Epithelial cell of esophagus (primary cell): ENCODE results near the gene UQCRH.
"Not testable (repeated sequence)": the region's sequence is repeated elsewhere in the genome, so short reads cannot be mapped to it uniquely, and the experiment has no call there.

Experiments used
- DNase-seq: peaks from one replicate; pipeline ENCODE4 v3.0.0; 2010; ENCODE audit warnings: low read depth
- H3K4me3 ChIP-seq: 2 replicates; pipeline ENCODE4 v1.5.1; 2011; ENCODE audit warnings: mild to moderate bottlenecking, low read length, control low read depth
- TF ChIP-seq, protein P1 (sequence below): IDR thresholded peaks from 2 replicates; pipeline ENCODE4 v1.5.1; 2011; ENCODE audit warnings: low read depth, mild to moderate bottlenecking, low read length, control low read depth, inconsistent platforms; ENCODE audit not compliant: insufficient read depth; ENCODE audit errors: missing control alignments

UQCRH gene

DNA sequence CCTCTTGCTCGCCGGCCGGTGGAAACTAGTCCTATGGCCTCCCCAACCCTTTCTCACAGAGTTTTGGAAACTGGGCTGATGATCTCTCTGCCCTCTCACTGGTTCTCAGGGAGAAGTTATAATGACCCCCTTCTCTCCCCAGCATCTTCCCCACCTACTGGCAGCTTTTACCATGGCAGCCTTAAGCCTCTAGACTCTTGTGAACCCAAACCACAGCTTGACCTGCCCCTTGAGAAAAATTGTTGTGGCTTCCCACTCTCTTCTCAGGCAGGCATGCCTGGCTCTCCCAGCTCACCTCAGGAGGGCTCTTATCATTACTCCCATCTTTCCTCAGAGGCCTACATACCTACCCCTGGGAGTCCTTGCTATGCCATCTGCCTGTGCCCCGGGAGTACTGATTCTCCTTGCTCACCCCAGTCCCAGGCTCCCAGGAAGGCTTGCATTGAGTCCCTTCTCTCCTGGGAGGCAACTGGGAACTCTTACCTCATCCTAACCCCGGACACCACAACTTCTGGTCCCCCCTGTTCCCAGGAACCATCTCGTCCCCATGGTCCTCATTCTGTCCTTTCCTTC lies 38.7 kb downstream of the UQCRH start:
- no peak overlapping the region for H3K4me3 ChIP-seq
- DNase-seq, result peak; percentile 10
- TF ChIP-seq, protein P1, sequence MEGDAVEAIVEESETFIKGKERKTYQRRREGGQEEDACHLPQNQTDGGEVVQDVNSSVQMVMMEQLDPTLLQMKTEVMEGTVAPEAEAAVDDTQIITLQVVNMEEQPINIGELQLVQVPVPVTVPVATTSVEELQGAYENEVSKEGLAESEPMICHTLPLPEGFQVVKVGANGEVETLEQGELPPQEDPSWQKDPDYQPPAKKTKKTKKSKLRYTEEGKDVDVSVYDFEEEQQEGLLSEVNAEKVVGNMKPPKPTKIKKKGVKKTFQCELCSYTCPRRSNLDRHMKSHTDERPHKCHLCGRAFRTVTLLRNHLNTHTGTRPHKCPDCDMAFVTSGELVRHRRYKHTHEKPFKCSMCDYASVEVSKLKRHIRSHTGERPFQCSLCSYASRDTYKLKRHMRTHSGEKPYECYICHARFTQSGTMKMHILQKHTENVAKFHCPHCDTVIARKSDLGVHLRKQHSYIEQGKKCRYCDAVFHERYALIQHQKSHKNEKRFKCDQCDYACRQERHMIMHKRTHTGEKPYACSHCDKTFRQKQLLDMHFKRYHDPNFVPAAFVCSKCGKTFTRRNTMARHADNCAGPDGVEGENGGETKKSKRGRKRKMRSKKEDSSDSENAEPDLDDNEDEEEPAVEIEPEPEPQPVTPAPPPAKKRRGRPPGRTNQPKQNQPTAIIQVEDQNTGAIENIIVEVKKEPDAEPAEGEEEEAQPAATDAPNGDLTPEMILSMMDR, result peak; percentile 38

DNA sequence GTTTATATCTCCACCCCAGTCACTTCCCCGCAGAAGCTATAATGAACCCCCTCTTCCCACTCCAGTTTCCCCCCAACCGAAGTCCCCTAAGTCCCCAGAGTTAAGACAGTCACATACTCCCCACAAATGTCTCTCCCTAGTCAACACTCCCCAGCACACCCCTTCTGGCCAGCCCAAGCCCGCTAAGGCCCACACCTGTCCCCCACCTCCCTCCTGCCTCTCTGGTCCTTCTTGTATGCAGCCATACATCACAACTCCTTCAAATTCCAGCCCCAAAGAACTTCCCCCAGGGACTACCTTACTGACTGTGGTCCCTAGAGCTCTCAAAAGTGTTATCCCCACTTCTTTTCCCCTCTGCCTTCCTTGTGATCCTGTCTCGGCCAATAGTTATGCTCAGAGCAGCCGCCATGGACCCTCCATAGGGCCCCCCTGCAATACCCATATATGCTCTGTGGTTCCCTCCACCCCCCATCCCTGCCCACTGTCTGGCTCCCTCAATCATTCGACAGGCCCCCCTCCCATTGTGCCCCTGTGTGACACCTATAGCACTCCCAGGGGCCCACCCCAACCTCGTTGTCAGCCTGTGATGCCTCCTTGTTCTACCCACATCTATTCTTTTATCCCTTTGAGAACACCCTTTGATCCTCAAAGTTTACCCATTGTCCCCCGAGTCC lies 39.3 kb downstream of the UQCRH start:
- H3K4me3 ChIP-seq, result no peak overlapping the region
- no peak for DNase-seq
- TF ChIP-seq, protein P1, result no peak

DNA sequence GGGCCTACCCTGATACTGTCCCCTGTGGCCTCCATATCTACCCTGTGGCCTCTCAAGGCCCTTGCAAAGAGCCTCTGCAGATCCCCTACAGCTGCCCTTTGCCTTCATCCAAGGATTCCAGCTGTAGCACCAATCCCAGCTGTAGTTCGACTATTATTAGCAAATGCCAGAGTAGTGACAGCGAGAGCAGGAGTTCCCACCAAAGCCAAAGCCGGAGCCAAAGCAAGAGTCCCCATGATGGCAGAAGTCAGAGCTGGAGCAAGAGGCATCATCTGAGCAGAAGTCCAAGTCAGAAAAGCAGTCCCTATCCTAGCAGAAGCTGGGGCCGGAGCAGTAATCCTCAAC lies 39.8 kb downstream of the UQCRH start:
- DNase-seq, result no peak
- no peak overlapping the region for H3K4me3 ChIP-seq
- TF ChIP-seq, protein P1, result no peak

DNA sequence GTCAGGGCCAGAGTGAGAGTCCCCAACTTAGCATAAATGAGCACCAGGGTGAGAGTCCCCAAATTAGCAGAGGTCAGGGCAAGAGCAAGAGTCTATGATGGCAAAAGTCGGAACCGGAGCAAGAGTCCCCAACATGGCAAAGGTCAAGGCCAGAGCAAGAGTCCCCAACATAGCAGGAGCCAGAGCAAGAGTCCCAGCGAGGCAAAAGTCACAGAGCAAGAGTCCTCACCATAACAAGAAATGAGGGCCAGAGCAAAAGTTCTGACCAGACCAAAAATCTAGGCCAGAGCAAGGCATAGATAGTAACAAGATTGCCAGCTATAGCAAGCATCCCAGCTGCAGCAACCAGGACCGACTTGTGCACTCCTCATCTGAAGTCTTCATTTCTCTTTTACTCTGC lies 40.2 kb downstream of the UQCRH start:
- no peak for DNase-seq
- no peak overlapping the region for H3K4me3 ChIP-seq
- TF ChIP-seq, protein P1, result no peak

DNA sequence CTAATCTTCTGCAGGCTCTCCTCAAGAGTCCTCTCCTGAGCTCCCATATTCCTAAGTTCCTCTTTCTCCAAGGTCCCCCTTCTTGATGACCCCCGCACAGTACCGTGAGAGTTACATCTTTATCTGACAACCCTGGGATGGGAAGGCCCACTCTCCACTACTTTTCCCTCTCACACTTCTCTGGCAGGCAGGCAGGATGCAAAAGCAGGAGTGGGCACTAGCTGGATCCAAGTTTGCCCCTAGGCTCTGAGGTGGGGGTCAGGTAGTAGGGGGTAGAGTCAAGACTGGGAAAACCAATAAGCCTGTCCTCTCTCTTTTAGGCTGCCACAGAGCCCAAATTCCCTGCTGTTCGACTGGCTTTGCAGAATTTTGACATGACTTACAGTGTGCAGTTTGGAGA lies 41.0 kb downstream of the UQCRH start:
- no peak overlapping the region for H3K4me3 ChIP-seq
- TF ChIP-seq, protein P1, result no peak
- DNase-seq, result no peak

DNA sequence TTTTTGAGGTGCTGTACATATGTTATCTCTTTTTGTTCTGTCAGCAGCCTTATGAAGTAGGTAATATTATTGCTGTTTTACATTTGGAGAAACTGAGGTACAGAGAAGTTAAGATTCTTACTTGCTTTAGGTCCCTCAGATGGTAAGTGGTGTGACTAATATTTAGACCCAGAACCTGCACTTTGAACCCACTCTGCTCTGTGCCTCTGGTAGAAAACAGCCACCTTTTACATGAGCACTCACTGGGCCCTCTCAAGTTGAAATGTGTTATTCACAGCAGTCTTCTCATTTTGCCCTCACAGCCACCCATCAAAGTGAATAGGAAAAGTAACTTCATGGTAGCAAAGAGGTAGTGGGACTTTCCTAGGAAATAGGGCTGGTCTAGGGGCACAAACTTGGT lies 41.8 kb downstream of the UQCRH start:
- no peak for DNase-seq
- no peak overlapping the region for H3K4me3 ChIP-seq
- TF ChIP-seq, protein P1, result no peak

DNA sequence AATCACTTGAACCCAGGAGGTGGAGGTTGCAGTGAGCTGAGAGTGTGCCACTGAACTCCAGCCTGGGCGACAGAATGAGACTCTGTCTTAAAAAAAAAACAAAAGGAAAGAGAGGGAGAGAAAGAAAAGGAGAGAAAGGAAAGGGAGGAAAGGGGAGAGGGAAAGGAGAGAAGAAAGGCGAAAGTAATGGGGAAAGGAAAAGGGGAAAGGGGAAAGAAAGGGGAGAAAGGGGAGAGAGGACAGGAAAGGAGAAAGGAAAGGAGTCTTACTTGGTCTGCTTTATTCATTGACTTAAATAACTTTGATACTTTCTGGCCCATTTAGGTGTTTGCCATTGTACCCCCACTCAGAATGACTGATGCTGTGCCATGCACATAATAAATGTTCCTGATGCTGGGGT lies 48.9 kb downstream of the UQCRH start:
- H3K4me3 ChIP-seq, result no peak overlapping the region
- TF ChIP-seq, protein P1, result no peak
- no peak for DNase-seq

DNA sequence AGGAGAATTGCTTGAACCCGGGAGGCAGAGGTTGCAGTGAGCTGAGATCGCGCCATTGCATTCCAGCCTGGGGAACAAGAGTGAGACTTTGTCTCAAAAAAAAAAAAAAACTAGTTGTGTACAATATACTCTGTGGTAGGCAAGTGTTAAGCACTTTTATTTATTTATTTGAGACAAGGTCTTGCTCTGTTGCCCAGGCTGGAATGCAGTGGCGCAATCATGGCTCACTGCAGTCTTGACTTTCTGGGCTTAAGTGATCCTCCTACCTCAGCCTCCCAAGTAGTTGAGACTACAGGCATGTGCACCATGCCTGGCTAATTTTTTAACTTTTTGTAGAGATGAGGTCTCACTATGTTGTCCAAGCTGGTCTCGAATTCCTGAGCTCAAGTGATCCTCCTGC lies 52.4 kb downstream of the UQCRH start:
- H3K4me3 ChIP-seq, DNase-seq: not testable (repeated sequence)
